Measurements from ENCODE around the gene KCNN1. TPM values are rescaled to one million over a fixed set of nuclear protein-coding genes. Genes with fewer than 3 reads are reported as not detected.
A peak's percentile ranks its signal among the peaks of the same experiment; 100 is the strongest.

KCNN1 gene
- total and polyA plus RNA-seq, 2 of the 13 experiments (the other 11 are each of a cell fraction or from before 2014, with no cell fraction given), result 0.04 TPM; not detected in 1

DNA sequence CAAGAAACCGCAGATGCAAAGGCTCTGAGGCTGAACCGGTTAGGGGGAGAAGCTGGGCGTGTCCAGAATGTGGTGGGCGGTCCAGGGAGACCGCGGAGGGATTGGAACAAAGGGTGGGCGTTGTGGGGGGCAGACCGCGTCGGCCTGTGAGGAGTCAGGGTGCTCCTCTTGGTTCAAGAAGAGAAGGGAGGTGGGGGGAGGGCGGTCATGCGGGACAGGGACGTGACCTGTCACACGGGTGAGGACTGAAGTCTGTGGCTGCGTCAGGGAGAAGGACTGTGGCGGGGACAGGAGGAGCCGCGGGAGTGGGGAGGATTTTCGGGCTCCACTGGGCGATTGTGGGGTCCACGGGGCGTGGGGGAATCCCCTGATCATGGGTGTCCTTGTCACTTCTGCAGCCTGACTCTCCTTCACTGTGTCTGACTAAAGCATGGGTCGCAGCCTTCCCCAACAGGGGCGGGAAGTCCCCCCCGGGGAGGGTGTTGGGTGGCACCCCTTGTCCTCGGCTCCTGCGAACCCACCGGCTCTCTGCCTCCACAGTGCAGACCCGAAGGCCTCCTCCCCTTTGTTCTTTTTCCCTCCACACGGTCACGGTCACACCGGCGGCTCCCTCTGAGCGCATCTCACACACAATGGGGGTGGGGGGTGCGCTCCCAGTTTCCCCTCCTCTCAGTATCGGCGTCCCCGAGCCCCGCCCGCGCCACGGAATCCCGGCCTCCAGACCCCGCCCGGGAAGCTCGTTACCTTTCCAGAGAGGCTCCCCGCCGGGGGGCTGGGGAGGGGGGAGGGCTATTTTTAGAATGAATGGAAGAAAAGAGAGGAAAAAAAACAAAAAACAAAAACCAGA, 16.4 kb upstream of the KCNN1 start:
- TF ChIP-seq MTF2 (CRISPR knock-in tag; IDR thresholded peaks at IDR 0.05; ENCODE audit: borderline replicate concordance), result 0 out of 2 replicates have a peak, but pooled peaks have one; percentile 49
- no peak for TF ChIP-seq ZNF577 (CRISPR knock-in tag; IDR thresholded peaks at IDR 0.05; ENCODE audit: borderline replicate concordance, low read depth)
- no peak for TF ChIP-seq BRD4 (CRISPR knock-in tag; IDR thresholded peaks at IDR 0.05)
- TF ChIP-seq MTA1 (CRISPR knock-in tag; IDR thresholded peaks at IDR 0.05; ENCODE audit: borderline replicate concordance), result no peak
- FAIRE-seq (no peak), ATAC-seq (no peak), DNase-seq (ENCODE audit: low spot score) (no peak)
- peaks cover 61% of the 10 kb centered on the region for H3K4me1 ChIP-seq (ENCODE audit: insufficient read depth, low read length)
- whole genome bisulfite sequencing (ENCODE audit: low lambda C conversion rate), result 4% methylated on average over 38 of the region's 48 CpGs
- H3K79me2 ChIP-seq (ENCODE audit: insufficient read depth, low read length), result no peaks in the 10 kb centered on the region
- no peaks in the 10 kb centered on the region for H3K9me3 ChIP-seq (ENCODE audit: low read length)
- no peak overlapping the region for H3K9ac ChIP-seq (ENCODE audit: insufficient read depth, low read depth, low read length)
- peaks cover 27 to 57% of the 10 kb centered on the region in 2 experiments for H3K27me3 ChIP-seq (ENCODE audit: control insufficient read depth in 1 of 2, insufficient read depth in 2 of 2, low read length in 2 of 2)
- no peak overlapping the region for H3K27ac ChIP-seq (ENCODE audit: extremely low read length, insufficient read depth, low read length)
- H4K20me1 ChIP-seq (ENCODE audit: insufficient read depth, low read length), result no peaks in the 10 kb centered on the region
- in situ Hi-C loops (cut with HindIII; ENCODE audit: extremely low pct_ligation_motif_present, low pct_unique_long_range_greater_than_20kb), result loop anchor here (5.0 kb wide), 1 partner anchor 42 kb away; no protein-coding TSS in a partner anchor
- CTCF ChIA-PET (ENCODE audit: low intra/inter-chr PET ratio, low total read pairs), result no interaction called here
- POLR2A ChIA-PET, result no interaction called here
- no peaks in the 10 kb centered on the region for H3K36me3 ChIP-seq (replicated peaks in 1 of 2; ENCODE audit: control insufficient read depth in 1 of 2, insufficient read depth in 2 of 2, low read length in 2 of 2)
- H3K4me3 ChIP-seq (replicated peaks in 1 of 3; ENCODE audit: insufficient read depth in 1 of 3, low read depth in 2 of 3, low read length in 3 of 3), result peak overlapping the region; percentile 19 to 52 (median 21); a peak in 3 of 6 replicates
- intact Hi-C loops (cut with micrococcal nuclease; ENCODE audit: unreplicated experiment), result no loop called here
- peak overlapping the region; percentile 55; the same call in 1 of the 2 replicates for H3K4me2 ChIP-seq (ENCODE audit: low read depth, low read length)
- no peak overlapping the region for H2AFZ ChIP-seq (ENCODE audit: low read length)
- no TSS peak for BruUV-seq (replicated peaks)

DNA sequence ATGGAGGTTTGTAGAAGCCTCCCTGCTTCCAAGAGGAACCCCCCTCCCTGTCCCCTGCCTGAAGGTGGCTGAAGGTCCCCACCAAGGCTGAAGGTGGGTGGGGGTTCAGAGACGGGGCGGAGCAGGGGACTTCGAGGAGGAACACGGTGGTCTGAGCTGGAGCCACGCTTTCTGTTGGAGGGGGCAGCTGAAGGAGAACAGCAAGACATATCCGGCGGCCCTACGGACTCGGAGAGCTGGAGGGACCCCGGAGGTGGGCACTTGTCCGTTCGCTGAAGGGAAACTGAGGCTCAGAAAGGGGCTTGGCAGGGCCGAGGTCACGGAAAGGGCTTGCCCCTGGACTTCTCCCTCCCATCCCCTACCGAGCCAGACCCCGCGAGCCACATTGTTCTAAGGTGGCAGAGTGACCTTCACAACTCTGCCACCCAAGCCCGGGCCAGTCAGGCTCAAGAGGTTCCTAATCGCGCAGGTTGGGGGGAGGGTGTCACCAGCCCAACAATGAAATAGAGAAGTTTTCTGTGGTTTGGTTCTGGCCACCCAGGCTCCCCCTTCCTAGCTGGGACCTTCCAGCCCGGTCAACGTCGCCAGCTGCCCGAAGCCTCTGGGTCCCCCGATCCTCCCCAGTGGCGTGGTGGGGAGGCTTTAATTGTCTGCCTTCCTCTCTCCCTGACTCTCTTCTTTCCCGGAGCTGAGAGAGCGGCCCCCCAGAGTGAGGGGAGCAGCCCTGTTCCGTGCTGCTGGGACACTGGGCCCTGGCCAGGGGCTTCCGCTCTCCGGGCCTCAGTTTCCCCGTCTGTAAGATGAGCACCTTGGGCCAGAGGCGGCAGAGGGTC, 15.5 kb upstream of the KCNN1 start:
- no peak overlapping the region for H3K9ac ChIP-seq (ENCODE audit: insufficient read depth, low read depth, low read length)
- no peak overlapping the region for H3K27ac ChIP-seq (ENCODE audit: extremely low read length, insufficient read depth, low read length)
- intact Hi-C loops (cut with micrococcal nuclease; ENCODE audit: unreplicated experiment) (no loop called here), in situ Hi-C loops (cut with HindIII; ENCODE audit: extremely low pct_ligation_motif_present, low pct_unique_long_range_greater_than_20kb) (loop anchor here (5.0 kb wide), 1 partner anchor 41 kb away; no protein-coding TSS in a partner anchor)
- H3K36me3 ChIP-seq (replicated peaks in 1 of 2; ENCODE audit: control insufficient read depth in 1 of 2, insufficient read depth in 2 of 2, low read length in 2 of 2), result no peaks in the 10 kb centered on the region
- peaks cover 27 to 57% of the 10 kb centered on the region in 2 experiments for H3K27me3 ChIP-seq (ENCODE audit: control insufficient read depth in 1 of 2, insufficient read depth in 2 of 2, low read length in 2 of 2)
- no TSS peak for BruUV-seq (replicated peaks)
- no peak overlapping the region for H3K4me2 ChIP-seq (ENCODE audit: low read depth, low read length)
- ChIA-PET POLR2A (no interaction called here), CTCF (ENCODE audit: low intra/inter-chr PET ratio, low total read pairs) (no interaction called here)
- no peak overlapping the region for H2AFZ ChIP-seq (ENCODE audit: low read length)
- H3K9me3 ChIP-seq (ENCODE audit: low read length), result no peaks in the 10 kb centered on the region
- no peaks in the 10 kb centered on the region for H4K20me1 ChIP-seq (ENCODE audit: insufficient read depth, low read length)
- H3K79me2 ChIP-seq (ENCODE audit: insufficient read depth, low read length), result no peaks in the 10 kb centered on the region
- 8% methylated on average over 18 of the region's 33 CpGs for WGBS (ENCODE audit: low lambda C conversion rate)
- FAIRE-seq, result no peak
- H3K4me1 ChIP-seq (ENCODE audit: insufficient read depth, low read length), result peaks cover 61% of the 10 kb centered on the region
- no peak for DNase-seq (ENCODE audit: low spot score)
- H3K4me3 ChIP-seq (replicated peaks in 1 of 3; ENCODE audit: insufficient read depth in 1 of 3, low read depth in 2 of 3, low read length in 3 of 3), result peak overlapping the region in 1 of 3 experiments; percentile 52; a peak in 1 of 6 replicates
- TF ChIP-seq NFYC (CRISPR knock-in tag; IDR thresholded peaks at IDR 0.05), result no peak
- peak; percentile 35; the same call in 1 of the 2 replicates for TF ChIP-seq EZH2 (conservative IDR thresholded peaks at IDR 0.05; ENCODE audit: low read depth, low read length)
- no peak for ATAC-seq
